H1 (cell line): ENCODE measurements around the gene THOC7. TPM values are rescaled to one million over a fixed set of nuclear protein-coding genes. Genes with fewer than 3 reads are reported as not detected.

ENCODE experiments used
- CEBPB ChIP-seq: IDR thresholded peaks from 2 replicates; pipeline ENCODE4 v1.6.1; 2012; ENCODE audit warnings: low read depth, low read length
- JUND ChIP-seq: IDR thresholded peaks from 2 replicates; pipeline ENCODE4 v1.6.1; 2011; ENCODE audit warnings: mild to moderate bottlenecking, improper control_type of control experiment, low read length
- POLR2AphosphoS5 ChIP-seq: IDR thresholded peaks from 2 replicates; pipeline ENCODE4 v1.6.1; 2011; ENCODE audit warnings: low read depth, low read length
- SP4 ChIP-seq: IDR thresholded peaks from 2 replicates; pipeline ENCODE4 v1.6.1; 2012; ENCODE audit warnings: low read length, inconsistent platforms
- polyA plus RNA-seq, 7 experiments: library from polyadenylated mRNA; depleted of rRNA in 3 of 7; stranded (reverse) in 5 of 7; unstranded in 2 of 7; fragments of >200 nt in 5 of 7; fragments of 200-250 nt in 2 of 7; gene quantifications; 1 replicate in 5 of 7; 2 replicates in 1 of 7; 4 replicates in 1 of 7; pipeline versions ENCODE4 v1.2.1 to v1.2.3, GENCODE V29; 2011 to 2013; ENCODE audit warnings: missing spikeins in 2 of 7, mixed read lengths in 2 of 7
- total RNA-seq: library from RNA; stranded (reverse); fragmentation: NEBNext Ultra II Directional; extraction: Animal tissue kit (Norgen Biotek cat#: 25700); gene quantifications from 2 replicates; pipeline ENCODE4 v1.2.1, GENCODE V29; 2021

The THOC7 gene
- total and polyA plus RNA-seq, 2 of the 8 experiments (the other 6 are each of a cell fraction or from before 2014, with no cell fraction given) = 18.7 to 74.0 TPM

DNA sequence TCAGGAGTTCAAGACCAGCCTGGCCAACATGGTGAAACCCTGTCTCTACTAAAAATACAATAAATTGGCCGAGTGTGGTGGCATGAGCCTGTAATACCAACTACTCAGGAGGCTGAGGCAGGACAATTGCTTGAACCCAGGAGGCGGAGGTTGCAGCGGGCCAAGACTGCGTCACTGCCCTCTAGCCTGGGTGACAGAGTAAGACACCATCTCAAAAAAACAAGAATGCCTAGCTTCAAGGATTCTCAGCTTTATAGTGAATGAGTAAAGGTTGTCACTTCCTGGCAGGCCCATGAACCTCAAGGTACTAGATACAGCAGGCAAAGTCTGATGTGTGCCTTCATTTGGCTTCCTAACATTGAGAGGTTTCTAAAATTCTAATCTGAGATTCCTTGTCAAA, 14.4 kb downstream of the THOC7 start (continued):
- TF ChIP-seq JUND (no peak), SP4 (no peak), POLR2AphosphoS5 (no peak), CEBPB (no peak)
